ENCODE data around the gene MEIOSIN.
"Not testable (repeated sequence)": the region's sequence is repeated elsewhere in the genome, so short reads cannot be mapped to it uniquely, and the experiment has no call there.

Gene MEIOSIN

GRCh38 chr19:45798995-45799517 is 65.8 kb downstream of the MEIOSIN start:
- peak; percentile 33 to 55 for DNase-seq (ENCODE audit: low read depth in 2 of 2)

- not testable (repeated sequence) for DNase-seq (ENCODE audit: low read depth in 2 of 2)
Measured at GRCh38 chr19:45799541-45799940, 66.3 kb downstream of the MEIOSIN start.

DNA sequence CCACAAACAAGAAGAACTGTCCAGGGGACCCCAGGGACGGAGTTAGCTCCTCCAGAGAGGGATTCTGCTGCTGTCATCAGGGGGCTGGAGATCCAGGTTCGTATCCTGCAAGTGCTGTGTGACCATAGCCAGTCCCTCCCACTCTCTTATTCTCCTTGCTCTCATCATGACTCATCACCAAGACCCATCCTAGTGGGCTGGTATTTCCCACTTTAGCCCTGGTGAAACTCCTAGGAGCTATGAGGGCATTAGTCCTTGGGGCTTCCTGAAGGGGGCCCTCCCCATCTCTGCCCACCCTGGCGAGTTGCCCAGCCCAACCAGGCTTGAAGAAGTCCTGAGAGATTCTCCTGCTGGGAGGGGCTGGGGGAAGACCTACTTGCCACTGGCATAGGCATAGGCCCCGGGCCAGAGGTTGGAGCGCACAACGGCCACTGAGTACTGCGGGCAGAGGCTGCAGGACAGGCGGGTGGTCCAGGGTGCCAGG is 66.9 kb downstream of the MEIOSIN start:
- no peak for DNase-seq (ENCODE audit: low read depth in 2 of 2)

GRCh38 chr19:45801603-45802175 is 68.5 kb downstream of the MEIOSIN start:
- DNase-seq (ENCODE audit: low read depth in 2 of 2), result no peak

DNA sequence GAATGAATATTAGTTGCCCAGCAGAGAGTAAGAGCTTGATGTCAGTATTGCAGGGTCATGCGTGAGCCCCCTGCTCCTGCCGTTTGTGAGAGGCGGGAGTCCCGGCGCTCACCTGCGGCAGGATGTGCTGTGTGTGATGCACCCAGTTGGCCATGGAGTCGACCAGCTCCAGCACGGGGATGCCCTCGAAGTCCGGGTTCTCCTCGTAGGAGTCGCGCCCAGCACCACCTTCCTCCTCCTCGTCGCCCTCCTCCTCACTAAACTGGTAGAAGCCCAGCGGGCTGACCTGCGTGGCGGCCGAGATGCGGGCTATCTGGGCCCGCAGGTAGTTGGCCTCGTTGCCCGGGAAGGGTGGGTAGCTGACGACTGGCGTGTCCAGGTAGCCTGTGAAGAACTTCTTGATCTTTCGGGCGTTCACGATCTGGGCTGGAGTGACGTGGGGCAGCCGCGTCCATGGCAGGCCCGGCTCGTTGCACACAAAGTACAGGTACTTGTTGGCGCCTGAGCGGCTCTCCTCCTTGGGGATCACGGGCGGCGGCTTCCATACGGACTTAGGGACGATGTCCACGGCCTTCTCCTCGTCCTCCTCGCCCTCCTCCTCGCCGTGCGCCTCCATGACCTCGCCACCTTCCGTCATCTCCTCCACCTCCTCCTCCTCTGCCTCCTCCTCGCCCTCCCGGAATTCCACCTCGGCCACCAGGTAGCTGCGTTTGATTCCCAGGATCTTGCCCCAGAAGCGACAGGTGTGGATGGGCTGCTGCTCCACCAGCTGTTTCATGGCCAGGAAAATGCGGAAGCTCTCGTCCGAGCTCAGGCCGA is 71.1 kb downstream of the MEIOSIN start:
- DNase-seq (ENCODE audit: low read depth in 2 of 2), result no peak

GRCh38 chr19:45804959-45805230 is 71.7 kb downstream of the MEIOSIN start:
- DNase-seq (ENCODE audit: low read depth in 2 of 2), result no peak

GRCh38 chr19:45805719-45806118 is 72.5 kb downstream of the MEIOSIN start:
- DNase-seq (ENCODE audit: low read depth in 2 of 2), result no peak

DNA sequence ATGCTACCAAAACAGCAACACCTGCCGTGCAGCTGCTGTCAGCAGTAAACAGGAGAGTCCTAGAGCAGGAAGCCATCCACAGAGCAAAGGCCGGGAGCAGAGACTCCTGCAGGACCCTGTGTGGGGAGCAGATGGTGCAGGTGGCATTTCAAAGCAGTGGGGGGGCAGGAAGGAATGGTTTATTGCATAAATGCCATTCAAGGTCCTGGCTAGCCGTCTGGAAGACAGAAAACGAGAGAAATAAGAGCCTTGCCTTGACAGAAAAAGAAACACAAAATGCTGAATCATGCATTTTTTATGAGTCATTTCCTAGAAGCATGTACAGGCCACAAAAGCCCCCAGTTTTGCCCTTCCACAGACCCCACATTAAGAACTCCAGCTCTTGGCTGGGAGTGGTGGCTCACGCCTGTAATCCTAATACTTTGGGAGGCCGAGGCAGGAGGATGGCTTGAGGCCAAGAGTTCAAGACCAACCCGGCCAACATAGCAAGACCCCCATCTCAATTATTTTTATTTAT is 76.5 kb downstream of the MEIOSIN start:
- no peak for DNase-seq (ENCODE audit: low read depth in 2 of 2)

GRCh38 chr19:45812297-45812696 is 79.1 kb downstream of the MEIOSIN start:
- no peak for DNase-seq (ENCODE audit: low read depth in 2 of 2)

Measured in stimulated activated CD4-positive, alpha-beta T cell treated with anti-CD3 and anti-CD28 coated beads, Interleukin-12 subunit alpha, Interleukin-12 subunit beta, amount 100 ng/mL, for 24 hours (primary cell).